Memory B cell (primary cell): ENCODE measurements around the gene RXRA.

Source experiments
- ATAC-seq: fragments of 150-1000 bp; cut with Tn5 transposase; 2 replicates; pipeline ENCODE4 v1.10.0; 2021; ENCODE audit warnings: low read depth, mild to moderate bottlenecking, moderate library complexity
- DNase-seq, 2 donors: peaks; one replicate each; pipeline ENCODE4 v3.0.0; 2022; ENCODE audit warnings: low spot score in 2 of 2
- H3K27ac Mint-ChIP-seq: one replicate; pipeline ENCODE4 v1.8.0; 2022; ENCODE audit warnings: mild to moderate bottlenecking, moderate library complexity, mixed read lengths
- H3K27me3 Mint-ChIP-seq: one replicate; pipeline ENCODE4 v1.8.0; 2022; ENCODE audit warnings: mixed read lengths
- H3K36me3 Mint-ChIP-seq: one replicate; pipeline ENCODE4 v1.8.0; 2022; ENCODE audit warnings: mild to moderate bottlenecking, mixed read lengths
- H3K4me1 Mint-ChIP-seq: one replicate; pipeline ENCODE4 v1.8.0; 2022; ENCODE audit warnings: mixed read lengths
- H3K4me3 Mint-ChIP-seq: one replicate; pipeline ENCODE4 v1.8.0; 2022; ENCODE audit warnings: mild to moderate bottlenecking, moderate library complexity, mixed read lengths
- H3K9me3 Mint-ChIP-seq: one replicate; pipeline ENCODE4 v1.8.0; 2022; ENCODE audit warnings: mixed read lengths

RXRA gene

GRCh38 chr9:134321531-134321930 is 4.7 kb upstream of the RXRA start:
- Mint-ChIP-seq H3K27me3 (peaks cover 4% of the 10 kb centered on the region), H3K27ac (no peak overlapping the region), H3K9me3 (no peaks in the 10 kb centered on the region), H3K4me3 (no peak overlapping the region), H3K36me3 (no peaks in the 10 kb centered on the region), H3K4me1 (peaks cover 9% of the 10 kb centered on the region)
- ATAC-seq (no peak), DNase-seq (no peak)

GRCh38 chr9:134321946-134322741 is 4.1 kb upstream of the RXRA start:
- Mint-ChIP-seq H3K4me1 (peaks cover 7% of the 10 kb centered on the region), H3K36me3 (no peaks in the 10 kb centered on the region), H3K27me3 (peaks cover 2% of the 10 kb centered on the region), H3K27ac (no peak overlapping the region), H3K9me3 (no peaks in the 10 kb centered on the region), H3K4me3 (no peak overlapping the region)
- ATAC-seq, result no peak
- DNase-seq, result no peak

- ATAC-seq, result no peak
- Mint-ChIP-seq H3K4me1 (peaks cover 7% of the 10 kb centered on the region), H3K4me3 (no peak overlapping the region)
Observed at GRCh38 chr9:134322781-134323241, 3.4 kb upstream of the RXRA start.

GRCh38 chr9:134323741-134324358 is 2.4 kb upstream of the RXRA start:
- DNase-seq (no peak), ATAC-seq (no peak)
- Mint-ChIP-seq H3K4me1 (peaks cover 7% of the 10 kb centered on the region), H3K27me3 (peaks cover 2% of the 10 kb centered on the region), H3K9me3 (no peaks in the 10 kb centered on the region), H3K36me3 (no peaks in the 10 kb centered on the region), H3K4me3 (peak overlapping the region; percentile 85), H3K27ac (no peak overlapping the region)

More at GRCh38 chr9:134322781-134323241, 3.4 kb upstream of the RXRA start:
- Mint-ChIP-seq H3K9me3 (no peaks in the 10 kb centered on the region), H3K27me3 (peaks cover 2% of the 10 kb centered on the region), H3K27ac (no peak overlapping the region), H3K36me3 (no peaks in the 10 kb centered on the region)
- DNase-seq, result no peak

- Mint-ChIP-seq H3K9me3 (no peaks in the 10 kb centered on the region), H3K27ac (no peak overlapping the region), H3K4me1 (peaks cover 7% of the 10 kb centered on the region), H3K4me3 (peak overlapping the region; percentile 85), H3K36me3 (no peaks in the 10 kb centered on the region), H3K27me3 (peaks cover 2% of the 10 kb centered on the region)
- DNase-seq (no peak), ATAC-seq (no peak)
Observed at GRCh38 chr9:134324359-134325095, 1.7 kb upstream of the RXRA start.

- H3K27me3 Mint-ChIP-seq, result peaks cover 2% of the 10 kb centered on the region
- H3K27ac Mint-ChIP-seq, result no peak overlapping the region
- no peaks in the 10 kb centered on the region for H3K9me3 Mint-ChIP-seq
- H3K36me3 Mint-ChIP-seq, result no peaks in the 10 kb centered on the region
- H3K4me3 Mint-ChIP-seq, result peak overlapping the region; percentile 85
- peaks cover 9% of the 10 kb centered on the region for H3K4me1 Mint-ChIP-seq
- peak; percentile 19 for ATAC-seq
- no peak for DNase-seq
Observed at GRCh38 chr9:134325096-134325812, 1.0 kb upstream of the RXRA start.

GRCh38 chr9:134326724-134327601 is 708 bp downstream of the RXRA start:
- H3K4me3 Mint-ChIP-seq, result peak overlapping the region; percentile 64
- ATAC-seq (no peak), DNase-seq (no peak)
- no peaks in the 10 kb centered on the region for H3K36me3 Mint-ChIP-seq
- no peaks in the 10 kb centered on the region for H3K27me3 Mint-ChIP-seq
- no peaks in the 10 kb centered on the region for H3K9me3 Mint-ChIP-seq
- H3K27ac Mint-ChIP-seq, result no peak overlapping the region
- H3K4me1 Mint-ChIP-seq, result peaks cover 10% of the 10 kb centered on the region

GRCh38 chr9:134327671-134328231 is 1.5 kb downstream of the RXRA start:
- Mint-ChIP-seq H3K27me3 (no peaks in the 10 kb centered on the region), H3K4me1 (peaks cover 11% of the 10 kb centered on the region), H3K36me3 (no peaks in the 10 kb centered on the region), H3K9me3 (no peaks in the 10 kb centered on the region), H3K27ac (no peak overlapping the region), H3K4me3 (peak overlapping the region; percentile 64)
- ATAC-seq (no peak), DNase-seq (no peak)

- Mint-ChIP-seq H3K4me3 (peak overlapping the region; percentile 32), H3K27me3 (no peaks in the 10 kb centered on the region), H3K27ac (no peak overlapping the region), H3K9me3 (no peaks in the 10 kb centered on the region), H3K36me3 (no peaks in the 10 kb centered on the region), H3K4me1 (peaks cover 11% of the 10 kb centered on the region)
- ATAC-seq (no peak), DNase-seq (no peak)
Observed at GRCh38 chr9:134328341-134328840, 2.1 kb downstream of the RXRA start.

- no peaks in the 10 kb centered on the region for H3K9me3 Mint-ChIP-seq
Observed at GRCh38 chr9:134328841-134329575, 2.8 kb downstream of the RXRA start.

GRCh38 chr9:134329576-134329855 is 3.3 kb downstream of the RXRA start:
- Mint-ChIP-seq H3K27ac (no peak overlapping the region), H3K4me1 (peaks cover 7% of the 10 kb centered on the region), H3K27me3 (no peaks in the 10 kb centered on the region), H3K4me3 (no peak overlapping the region), H3K36me3 (no peaks in the 10 kb centered on the region), H3K9me3 (no peaks in the 10 kb centered on the region)
- ATAC-seq (no peak), DNase-seq (no peak)

More at GRCh38 chr9:134328841-134329575, 2.8 kb downstream of the RXRA start:
- Mint-ChIP-seq H3K27me3 (no peaks in the 10 kb centered on the region), H3K27ac (no peak overlapping the region), H3K4me3 (no peak overlapping the region), H3K4me1 (peaks cover 11% of the 10 kb centered on the region), H3K36me3 (no peaks in the 10 kb centered on the region)
- DNase-seq, result no peak
- no peak for ATAC-seq

GRCh38 chr9:134329886-134330285 is 3.6 kb downstream of the RXRA start:
- Mint-ChIP-seq H3K9me3 (no peaks in the 10 kb centered on the region), H3K4me3 (no peak overlapping the region), H3K27ac (no peak overlapping the region), H3K36me3 (no peaks in the 10 kb centered on the region), H3K27me3 (no peaks in the 10 kb centered on the region), H3K4me1 (peaks cover 4% of the 10 kb centered on the region)
- ATAC-seq (no peak), DNase-seq (no peak)
